WERI-Rb-1 (cell line): Measurements from ENCODE around the gene DCAF6.

Experiments used
- DNase-seq: peaks from one replicate; pipeline ENCODE4 v3.0.0-alpha.2; 2020
- H3K27ac ChIP-seq: fragments of 250-450 bp; sonication (Bioruptor Pico); 2 replicates; pipeline ENCODE4 v1.5.1; 2020; ENCODE audit warnings: mild to moderate bottlenecking, moderate library complexity
- H3K27me3 ChIP-seq: fragments of 250-450 bp; sonication (Bioruptor Pico); 2 replicates; pipeline ENCODE4 v1.5.1; 2021; ENCODE audit warnings: mild to moderate bottlenecking, low read depth, moderate library complexity; ENCODE audit not compliant: insufficient read depth, severe bottlenecking
- H3K36me3 ChIP-seq: fragments of 250-450 bp; sonication (Bioruptor Pico); 2 replicates; pipeline ENCODE4 v1.5.1; 2020; ENCODE audit warnings: mild to moderate bottlenecking, moderate library complexity
- H3K4me3 ChIP-seq: 2 replicates; pipeline ENCODE4 v1.5.1; 2011; ENCODE audit warnings: low read depth, mild to moderate bottlenecking, control low read depth, low read length
- H3K9me3 ChIP-seq: fragments of 250-450 bp; sonication (Bioruptor Pico); 2 replicates; pipeline ENCODE4 v1.5.1; 2021; ENCODE audit warnings: mild to moderate bottlenecking, moderate library complexity; ENCODE audit not compliant: severe bottlenecking
- TF ChIP-seq, protein P1 (sequence below): IDR thresholded peaks from 2 replicates; pipeline ENCODE4 v1.5.1; 2011; ENCODE audit warnings: low read depth, mild to moderate bottlenecking, control low read depth, inconsistent platforms, low read length

Gene DCAF6

DNA sequence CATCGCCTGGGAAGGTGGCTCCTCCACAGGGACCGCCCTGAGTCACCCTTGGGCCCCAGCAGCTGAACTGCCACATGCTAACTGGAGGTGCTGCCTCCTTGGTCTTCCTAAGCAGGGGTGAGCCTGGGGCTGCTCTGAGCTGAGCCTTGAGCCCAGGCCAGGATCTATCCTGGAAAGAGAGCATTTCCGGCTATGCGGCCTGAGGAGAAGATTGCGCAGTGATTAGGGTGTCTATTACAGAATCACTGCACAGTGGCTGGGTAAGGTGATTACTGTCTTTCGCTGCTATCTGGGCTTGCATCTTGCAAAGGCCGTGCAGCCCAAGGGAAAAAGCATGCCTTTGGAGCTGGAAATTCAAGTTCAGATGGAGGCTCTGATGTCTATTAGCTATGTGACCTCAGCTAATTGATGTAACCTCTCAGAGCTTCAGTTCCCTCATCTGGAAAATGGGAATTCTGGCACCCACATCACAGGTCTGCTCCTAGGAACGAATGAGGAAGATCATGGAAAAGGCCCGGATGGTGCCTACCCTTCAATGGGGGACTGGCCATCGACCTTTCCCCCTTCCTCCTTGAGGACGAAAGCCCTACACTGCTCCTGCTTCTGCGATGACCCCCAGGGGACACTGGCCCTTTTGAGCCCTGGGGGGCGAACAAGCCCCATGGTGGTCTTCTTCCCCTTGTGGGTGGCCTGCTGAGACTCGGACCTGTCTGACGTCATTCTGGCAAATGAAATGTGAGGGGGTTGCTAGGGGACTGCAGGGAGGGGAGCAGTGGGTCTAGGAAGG lies 162.2 kb downstream of the DCAF6 start:
- TF ChIP-seq, protein P1, sequence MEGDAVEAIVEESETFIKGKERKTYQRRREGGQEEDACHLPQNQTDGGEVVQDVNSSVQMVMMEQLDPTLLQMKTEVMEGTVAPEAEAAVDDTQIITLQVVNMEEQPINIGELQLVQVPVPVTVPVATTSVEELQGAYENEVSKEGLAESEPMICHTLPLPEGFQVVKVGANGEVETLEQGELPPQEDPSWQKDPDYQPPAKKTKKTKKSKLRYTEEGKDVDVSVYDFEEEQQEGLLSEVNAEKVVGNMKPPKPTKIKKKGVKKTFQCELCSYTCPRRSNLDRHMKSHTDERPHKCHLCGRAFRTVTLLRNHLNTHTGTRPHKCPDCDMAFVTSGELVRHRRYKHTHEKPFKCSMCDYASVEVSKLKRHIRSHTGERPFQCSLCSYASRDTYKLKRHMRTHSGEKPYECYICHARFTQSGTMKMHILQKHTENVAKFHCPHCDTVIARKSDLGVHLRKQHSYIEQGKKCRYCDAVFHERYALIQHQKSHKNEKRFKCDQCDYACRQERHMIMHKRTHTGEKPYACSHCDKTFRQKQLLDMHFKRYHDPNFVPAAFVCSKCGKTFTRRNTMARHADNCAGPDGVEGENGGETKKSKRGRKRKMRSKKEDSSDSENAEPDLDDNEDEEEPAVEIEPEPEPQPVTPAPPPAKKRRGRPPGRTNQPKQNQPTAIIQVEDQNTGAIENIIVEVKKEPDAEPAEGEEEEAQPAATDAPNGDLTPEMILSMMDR, result no peak
- H3K9me3 ChIP-seq, result no peaks in the 10 kb centered on the region
- H3K4me3 ChIP-seq, result no peak overlapping the region
- no peak overlapping the region for H3K27ac ChIP-seq
- no peaks in the 10 kb centered on the region for H3K36me3 ChIP-seq
- DNase-seq, result no peak
- H3K27me3 ChIP-seq, result no peaks in the 10 kb centered on the region

DNA sequence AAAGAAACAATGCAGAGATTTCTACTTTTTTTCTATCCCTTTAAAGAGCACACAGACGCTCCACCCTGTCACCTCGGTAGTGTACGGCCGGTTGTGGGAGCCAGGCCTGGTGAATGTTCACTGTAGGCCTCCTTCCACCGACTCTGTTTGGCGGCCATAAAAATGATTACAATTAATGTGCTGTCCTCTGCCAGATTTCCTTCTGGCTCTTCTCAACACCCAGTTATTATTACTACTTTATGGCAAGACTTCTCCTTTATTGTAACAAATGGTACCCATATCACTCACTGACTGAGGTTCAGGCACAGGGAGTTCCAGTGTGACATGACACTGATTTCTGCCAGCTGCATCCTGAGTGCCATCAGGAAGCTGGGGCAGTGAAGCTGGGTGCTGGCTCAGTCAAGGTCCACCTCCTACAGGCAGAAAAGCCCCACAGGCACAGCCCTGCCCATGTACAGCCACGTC lies 162.9 kb downstream of the DCAF6 start:
- TF ChIP-seq, protein P1, result no peak
- Histone ChIP-seq H3K36me3 (no peaks in the 10 kb centered on the region), H3K9me3 (no peaks in the 10 kb centered on the region), H3K4me3 (no peak overlapping the region), H3K27ac (no peak overlapping the region), H3K27me3 (no peaks in the 10 kb centered on the region)
- no peak for DNase-seq

DNA sequence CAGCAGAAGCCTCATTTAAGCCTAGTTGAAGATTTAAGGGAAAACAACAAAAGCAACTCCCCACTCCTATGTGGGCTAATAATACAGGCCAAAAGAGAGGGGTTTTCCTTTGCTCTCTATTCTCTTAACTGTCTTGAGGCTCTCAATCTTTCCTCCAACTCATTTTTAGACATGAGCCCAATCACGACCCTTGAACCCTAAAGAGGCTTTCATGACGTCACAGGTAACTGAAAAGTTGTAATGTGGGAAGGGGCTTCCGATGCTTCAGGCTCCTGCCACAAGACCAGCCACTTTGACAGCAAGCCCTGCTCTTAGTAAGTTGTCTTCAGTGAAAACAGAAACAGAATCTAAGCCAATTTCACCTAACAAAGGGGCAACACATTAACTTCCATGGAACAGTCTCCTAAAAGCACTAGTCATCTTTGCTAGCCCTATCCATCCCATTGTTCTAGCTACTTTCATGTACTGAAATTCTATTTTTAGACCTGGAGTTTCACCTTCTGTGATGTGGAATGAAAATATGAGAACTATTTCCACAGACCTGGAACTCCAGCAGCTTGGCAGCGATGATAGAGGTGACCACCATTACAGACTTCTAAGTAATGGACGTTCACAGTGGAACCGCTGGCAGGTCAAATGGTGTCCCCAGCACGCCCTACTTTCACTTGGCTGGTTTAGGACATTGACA lies 164.0 kb downstream of the DCAF6 start:
- TF ChIP-seq, protein P1, result no peak
- Histone ChIP-seq H3K4me3 (no peak overlapping the region), H3K27me3 (no peaks in the 10 kb centered on the region), H3K36me3 (no peaks in the 10 kb centered on the region), H3K27ac (no peak overlapping the region), H3K9me3 (no peaks in the 10 kb centered on the region)
- no peak for DNase-seq

DNA sequence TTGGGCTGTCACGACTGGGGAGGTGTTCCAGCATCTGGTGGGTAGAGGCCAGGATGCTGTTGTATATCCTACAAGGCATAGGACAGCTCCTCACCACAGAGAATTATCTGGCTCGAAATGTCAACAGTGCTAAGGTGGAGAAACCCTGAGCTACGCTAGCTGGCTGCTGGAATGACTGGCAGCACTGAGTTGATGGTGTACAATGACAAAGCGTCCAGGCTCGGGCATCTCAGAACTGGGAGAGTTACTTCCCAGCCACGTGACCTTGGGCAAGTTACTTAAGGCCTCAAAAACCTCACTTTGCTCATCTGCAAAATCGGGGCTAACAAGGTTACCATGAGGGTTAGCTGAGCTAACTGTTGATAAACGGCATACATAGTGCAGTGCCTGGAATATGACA lies 164.9 kb downstream of the DCAF6 start:
- no peak for DNase-seq
- no peaks in the 10 kb centered on the region for H3K36me3 ChIP-seq
- H3K27ac ChIP-seq, result no peak overlapping the region
- no peaks in the 10 kb centered on the region for H3K27me3 ChIP-seq
- TF ChIP-seq, protein P1, result no peak
- no peaks in the 10 kb centered on the region for H3K9me3 ChIP-seq
- H3K4me3 ChIP-seq, result no peak overlapping the region

DNA sequence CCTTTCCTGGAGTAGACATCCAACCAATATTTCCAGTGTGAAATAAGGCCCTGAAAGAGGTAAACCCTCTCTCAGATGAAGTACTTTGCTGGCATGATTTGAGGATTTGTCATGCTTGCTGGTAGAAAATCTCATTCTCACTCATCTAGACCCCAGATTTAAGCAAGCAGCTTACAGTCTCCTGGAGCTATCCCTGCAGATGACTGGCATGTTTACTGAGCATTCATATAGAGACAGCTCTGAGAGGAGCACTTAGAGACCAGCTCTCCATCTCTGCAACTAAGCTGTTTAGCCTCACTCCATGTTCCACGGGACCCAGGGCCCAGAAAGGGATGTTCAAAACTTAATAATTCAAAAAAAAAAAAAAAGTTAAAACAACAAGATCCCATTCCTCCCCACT lies 166.0 kb downstream of the DCAF6 start:
- TF ChIP-seq, protein P1, result no peak
- no peaks in the 10 kb centered on the region for H3K9me3 ChIP-seq
- no peaks in the 10 kb centered on the region for H3K36me3 ChIP-seq
- no peaks in the 10 kb centered on the region for H3K27me3 ChIP-seq
- no peak overlapping the region for H3K27ac ChIP-seq
- DNase-seq, result no peak
- no peak overlapping the region for H3K4me3 ChIP-seq
